HG03064 (cell line): Measurements from ENCODE around the gene TXN2.
"Not testable (repeated sequence)": the region's sequence is repeated elsewhere in the genome, so short reads cannot be mapped to it uniquely, and the experiment has no call there.

Experiments
- ATAC-seq: cut with Tn5 transposase; IDR thresholded peaks from one replicate; pipeline ENCODE4 v1.9.1; 2021; ENCODE audit warnings: low read depth; ENCODE audit not compliant: unreplicated experiment

Gene TXN2

GRCh38 chr22:36432592-36433317, 48.7 kb downstream of the TXN2 start:
- no peak for ATAC-seq

- ATAC-seq: no peak
Observed at GRCh38 chr22:36431977-36432376, 49.5 kb downstream of the TXN2 start.

- no peak for ATAC-seq
Observed at GRCh38 chr22:36430863-36431262, 50.6 kb downstream of the TXN2 start.

DNA sequence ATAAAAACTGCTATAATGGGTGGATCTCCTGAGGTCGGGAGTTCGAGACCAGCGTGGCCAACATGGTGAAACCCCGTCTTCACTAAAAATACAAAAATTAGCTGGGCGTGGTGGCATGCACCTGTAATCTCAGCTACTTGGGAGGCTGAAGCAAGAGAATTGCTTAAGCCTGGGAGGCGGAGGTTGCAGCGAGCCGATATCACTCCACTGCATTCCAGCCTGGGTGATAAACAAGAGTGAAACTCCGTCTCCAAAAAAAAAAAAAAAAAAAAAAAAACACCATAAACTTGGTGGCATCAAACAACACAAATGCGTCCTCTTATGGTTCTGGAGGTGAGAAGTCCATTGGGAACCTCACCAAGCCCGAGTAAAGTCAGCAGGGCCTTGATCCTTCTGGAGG, 53.5 kb downstream of the TXN2 start:
- ATAC-seq: not testable (repeated sequence)

DNA sequence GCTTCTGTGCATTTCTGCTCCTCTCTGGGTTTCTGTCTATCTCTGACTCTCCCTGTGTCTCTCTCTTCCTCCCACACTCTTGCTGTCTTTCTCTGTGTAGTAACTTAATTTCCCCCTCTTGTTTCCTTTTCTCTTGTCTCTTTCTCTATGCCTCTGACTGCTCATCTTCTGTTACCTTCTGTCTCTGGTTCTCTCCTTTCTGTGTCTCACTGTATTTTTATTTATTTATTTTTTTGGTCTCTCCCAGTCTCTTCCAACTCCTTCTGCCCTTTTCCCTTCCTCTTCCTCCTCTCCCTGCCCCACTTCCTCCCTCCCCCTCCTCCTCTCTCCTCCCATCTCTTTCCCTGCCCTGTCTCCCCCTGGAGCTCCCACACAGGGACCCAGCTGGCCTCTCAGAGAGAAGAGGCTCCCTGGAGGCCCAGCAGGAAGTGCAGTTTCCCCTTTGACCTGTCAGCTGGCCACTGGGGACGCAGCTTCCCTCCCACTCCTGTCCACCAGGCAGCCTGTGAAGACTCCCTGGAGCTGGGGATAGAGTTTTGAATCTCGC, 55.4 kb downstream of the TXN2 start:
- no peak for ATAC-seq

- no peak for ATAC-seq
Observed at GRCh38 chr22:36424901-36425579, 56.4 kb downstream of the TXN2 start.

- ATAC-seq: not testable (repeated sequence)
Observed at GRCh38 chr22:36424466-36424865, 57.0 kb downstream of the TXN2 start.

- no peak for ATAC-seq
Observed at GRCh38 chr22:36423461-36424404, 57.7 kb downstream of the TXN2 start.

GRCh38 chr22:36422287-36423014, 59.0 kb downstream of the TXN2 start:
- no peak for ATAC-seq

- ATAC-seq: no peak
Observed at GRCh38 chr22:36419912-36420882, 61.2 kb downstream of the TXN2 start.

DNA sequence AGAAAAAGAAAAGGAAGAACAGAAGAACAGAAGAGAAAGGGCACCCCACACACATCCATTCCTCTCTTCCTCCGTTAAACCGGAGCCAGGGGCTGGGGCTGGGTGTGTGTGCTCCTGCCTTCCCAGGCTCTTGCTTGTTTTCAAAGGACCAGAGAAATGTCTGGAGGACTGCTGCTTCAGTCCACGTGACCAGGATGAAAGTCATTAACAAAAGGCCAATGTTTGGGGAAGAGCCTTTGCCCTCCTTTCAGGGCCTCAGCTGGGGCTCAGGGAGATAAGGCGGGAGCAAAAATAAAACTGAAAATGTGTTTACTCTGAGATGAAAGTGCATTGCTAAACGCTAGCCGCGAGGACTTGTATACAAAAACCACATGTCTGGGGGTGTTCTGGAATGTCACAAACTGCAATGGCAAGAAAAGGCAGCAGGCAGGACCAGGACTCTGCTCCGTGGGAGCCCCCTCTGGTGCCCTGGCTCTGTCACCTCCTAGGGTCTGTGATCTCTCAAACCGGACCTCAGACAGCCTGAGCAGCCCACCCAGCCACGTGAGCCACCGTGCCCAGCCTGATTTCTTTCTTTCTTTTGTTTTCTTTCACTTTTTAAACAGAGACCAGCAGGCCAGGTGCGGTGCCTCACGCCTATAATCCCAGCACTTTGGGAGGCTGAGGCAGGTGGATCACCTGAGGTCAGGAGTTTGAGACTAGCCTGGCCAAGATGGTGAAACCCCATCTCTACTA, 62.1 kb downstream of the TXN2 start:
- ATAC-seq: no peak

DNA sequence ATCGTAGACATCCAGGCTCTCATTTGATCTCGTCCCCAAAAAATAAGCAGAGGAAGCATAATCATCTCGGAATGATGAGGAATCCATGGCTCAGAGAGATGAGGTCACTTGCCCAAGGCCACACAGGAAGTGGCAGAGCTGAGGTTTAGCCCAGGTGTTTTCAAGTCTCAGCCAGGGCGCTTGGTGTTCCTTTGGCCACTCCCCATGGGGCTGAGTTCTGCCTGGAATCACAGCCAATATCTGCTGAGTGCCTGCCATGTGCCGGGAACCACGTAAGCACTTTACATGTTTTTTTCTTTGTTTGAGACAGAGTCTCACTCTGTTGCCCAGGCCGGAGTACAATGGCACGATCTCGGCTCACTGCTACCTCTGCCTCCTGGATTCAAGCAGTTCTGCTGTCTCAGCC, 64.2 kb downstream of the TXN2 start:
- no peak for ATAC-seq
